ENCODE data around the gene WNT7B. TPM values are rescaled to one million over a fixed set of nuclear protein-coding genes. Genes with fewer than 3 reads are reported as not detected.

WNT7B gene
- total RNA-seq, 1 donor from 2014 or later: not detected

- Mint-ChIP-seq H3K4me3 (ENCODE audit: low read depth) (no peak overlapping the region), H3K27ac (no peak overlapping the region), H3K27me3 (ENCODE audit: low read depth) (no peaks in the 10 kb centered on the region), H3K9me3 (no peaks in the 10 kb centered on the region), H3K36me3 (ENCODE audit: low read depth) (no peaks in the 10 kb centered on the region), H3K4me1 (ENCODE audit: low read depth) (no peaks in the 10 kb centered on the region)
- no peak for DNase-seq (ENCODE audit: low spot score)
- intact Hi-C loops (cut with micrococcal nuclease): no loop called here
Observed at GRCh38 chr22:45891021-45891421, 85.9 kb downstream of the WNT7B start.

- no peak for DNase-seq (ENCODE audit: low spot score)
- intact Hi-C loops (cut with micrococcal nuclease): no loop called here
- Mint-ChIP-seq H3K27ac (no peak overlapping the region), H3K4me3 (ENCODE audit: low read depth) (no peak overlapping the region), H3K27me3 (ENCODE audit: low read depth) (no peaks in the 10 kb centered on the region), H3K36me3 (ENCODE audit: low read depth) (no peaks in the 10 kb centered on the region), H3K9me3 (no peaks in the 10 kb centered on the region), H3K4me1 (ENCODE audit: low read depth) (no peaks in the 10 kb centered on the region)
Observed at GRCh38 chr22:45890351-45890635, 86.7 kb downstream of the WNT7B start.

- no peaks in the 10 kb centered on the region for H3K9me3 Mint-ChIP-seq
- no peaks in the 10 kb centered on the region for H3K4me1 Mint-ChIP-seq (ENCODE audit: low read depth)
- no peaks in the 10 kb centered on the region for H3K27me3 Mint-ChIP-seq (ENCODE audit: low read depth)
- no peak for DNase-seq (ENCODE audit: low spot score)
- H3K36me3 Mint-ChIP-seq (ENCODE audit: low read depth): no peaks in the 10 kb centered on the region
- H3K4me3 Mint-ChIP-seq (ENCODE audit: low read depth): no peak overlapping the region
- no peak overlapping the region for H3K27ac Mint-ChIP-seq
- intact Hi-C loops (cut with micrococcal nuclease): no loop called here
Observed at GRCh38 chr22:45889539-45890350, 87.2 kb downstream of the WNT7B start.

- H3K4me1 Mint-ChIP-seq (ENCODE audit: low read depth): no peaks in the 10 kb centered on the region
- intact Hi-C loops (cut with micrococcal nuclease): no loop called here
- H3K27me3 Mint-ChIP-seq (ENCODE audit: low read depth): no peaks in the 10 kb centered on the region
- no peak for DNase-seq (ENCODE audit: low spot score)
- H3K36me3 Mint-ChIP-seq (ENCODE audit: low read depth): no peaks in the 10 kb centered on the region
- no peaks in the 10 kb centered on the region for H3K9me3 Mint-ChIP-seq
- H3K4me3 Mint-ChIP-seq (ENCODE audit: low read depth): no peak overlapping the region
- no peak overlapping the region for H3K27ac Mint-ChIP-seq
Observed at GRCh38 chr22:45889093-45889538, 87.8 kb downstream of the WNT7B start.

- Mint-ChIP-seq H3K9me3 (no peaks in the 10 kb centered on the region), H3K4me3 (ENCODE audit: low read depth) (no peak overlapping the region), H3K36me3 (ENCODE audit: low read depth) (no peaks in the 10 kb centered on the region), H3K4me1 (ENCODE audit: low read depth) (no peaks in the 10 kb centered on the region), H3K27me3 (ENCODE audit: low read depth) (peaks cover 2% of the 10 kb centered on the region), H3K27ac (no peak overlapping the region)
- no peak for DNase-seq (ENCODE audit: low spot score)
- intact Hi-C loops (cut with micrococcal nuclease): no loop called here
Observed at GRCh38 chr22:45888221-45889092, 88.5 kb downstream of the WNT7B start.

GRCh38 chr22:45887202-45888131 lies 89.5 kb downstream of the WNT7B start:
- Mint-ChIP-seq H3K4me3 (ENCODE audit: low read depth) (no peak overlapping the region), H3K27me3 (ENCODE audit: low read depth) (peaks cover 3% of the 10 kb centered on the region), H3K27ac (no peak overlapping the region), H3K4me1 (ENCODE audit: low read depth) (no peaks in the 10 kb centered on the region), H3K9me3 (no peaks in the 10 kb centered on the region), H3K36me3 (ENCODE audit: low read depth) (no peaks in the 10 kb centered on the region)
- intact Hi-C loops (cut with micrococcal nuclease): no loop called here
- DNase-seq (ENCODE audit: low spot score): no peak

- Mint-ChIP-seq H3K27ac (no peak overlapping the region), H3K9me3 (no peaks in the 10 kb centered on the region), H3K4me3 (ENCODE audit: low read depth) (no peak overlapping the region), H3K36me3 (ENCODE audit: low read depth) (no peaks in the 10 kb centered on the region), H3K27me3 (ENCODE audit: low read depth) (peaks cover 8% of the 10 kb centered on the region), H3K4me1 (ENCODE audit: low read depth) (no peaks in the 10 kb centered on the region)
- no peak for DNase-seq (ENCODE audit: low spot score)
- intact Hi-C loops (cut with micrococcal nuclease): no loop called here
Observed at GRCh38 chr22:45886540-45886939, 90.4 kb downstream of the WNT7B start.

- Mint-ChIP-seq H3K27me3 (ENCODE audit: low read depth) (peaks cover 12% of the 10 kb centered on the region), H3K27ac (no peak overlapping the region), H3K4me1 (ENCODE audit: low read depth) (no peaks in the 10 kb centered on the region), H3K36me3 (ENCODE audit: low read depth) (no peaks in the 10 kb centered on the region), H3K9me3 (no peaks in the 10 kb centered on the region), H3K4me3 (ENCODE audit: low read depth) (no peak overlapping the region)
- no peak for DNase-seq (ENCODE audit: low spot score)
- intact Hi-C loops (cut with micrococcal nuclease): no loop called here
Observed at GRCh38 chr22:45885941-45886395, 91.0 kb downstream of the WNT7B start.

GRCh38 chr22:45885171-45885840 lies 91.7 kb downstream of the WNT7B start:
- intact Hi-C loops (cut with micrococcal nuclease): no loop called here
- Mint-ChIP-seq H3K4me1 (ENCODE audit: low read depth) (no peaks in the 10 kb centered on the region), H3K27me3 (ENCODE audit: low read depth) (peaks cover 16% of the 10 kb centered on the region), H3K27ac (no peak overlapping the region), H3K36me3 (ENCODE audit: low read depth) (no peaks in the 10 kb centered on the region), H3K4me3 (ENCODE audit: low read depth) (no peak overlapping the region), H3K9me3 (no peaks in the 10 kb centered on the region)
- no peak for DNase-seq (ENCODE audit: low spot score)

GRCh38 chr22:45884201-45885062 lies 92.5 kb downstream of the WNT7B start:
- Mint-ChIP-seq H3K4me1 (ENCODE audit: low read depth) (no peaks in the 10 kb centered on the region), H3K27ac (no peak overlapping the region), H3K27me3 (ENCODE audit: low read depth) (peaks cover 24% of the 10 kb centered on the region), H3K4me3 (ENCODE audit: low read depth) (no peak overlapping the region), H3K9me3 (no peaks in the 10 kb centered on the region), H3K36me3 (ENCODE audit: low read depth) (no peaks in the 10 kb centered on the region)
- no peak for DNase-seq (ENCODE audit: low spot score)
- intact Hi-C loops (cut with micrococcal nuclease): no loop called here

- no peak for DNase-seq (ENCODE audit: low spot score)
- H3K4me1 Mint-ChIP-seq (ENCODE audit: low read depth): no peaks in the 10 kb centered on the region
- peaks cover 26% of the 10 kb centered on the region for H3K27me3 Mint-ChIP-seq (ENCODE audit: low read depth)
- no peak overlapping the region for H3K27ac Mint-ChIP-seq
- intact Hi-C loops (cut with micrococcal nuclease): no loop called here
- H3K36me3 Mint-ChIP-seq (ENCODE audit: low read depth): no peaks in the 10 kb centered on the region
- H3K4me3 Mint-ChIP-seq (ENCODE audit: low read depth): no peak overlapping the region
- H3K9me3 Mint-ChIP-seq: no peaks in the 10 kb centered on the region
Observed at GRCh38 chr22:45883811-45884170, 93.2 kb downstream of the WNT7B start.
